CD4-positive, alpha-beta T cell treated with Interferon gamma for 1 hour (primary cell): ENCODE measurements around the gene IGFN1.
"Not testable (repeated sequence)": the region's sequence is repeated elsewhere in the genome, so short reads cannot be mapped to it uniquely, and the experiment has no call there.

Experiments used
- DNase-seq: peaks from one replicate; pipeline ENCODE4 v3.0.0-alpha.2; 2020

Gene IGFN1

DNA sequence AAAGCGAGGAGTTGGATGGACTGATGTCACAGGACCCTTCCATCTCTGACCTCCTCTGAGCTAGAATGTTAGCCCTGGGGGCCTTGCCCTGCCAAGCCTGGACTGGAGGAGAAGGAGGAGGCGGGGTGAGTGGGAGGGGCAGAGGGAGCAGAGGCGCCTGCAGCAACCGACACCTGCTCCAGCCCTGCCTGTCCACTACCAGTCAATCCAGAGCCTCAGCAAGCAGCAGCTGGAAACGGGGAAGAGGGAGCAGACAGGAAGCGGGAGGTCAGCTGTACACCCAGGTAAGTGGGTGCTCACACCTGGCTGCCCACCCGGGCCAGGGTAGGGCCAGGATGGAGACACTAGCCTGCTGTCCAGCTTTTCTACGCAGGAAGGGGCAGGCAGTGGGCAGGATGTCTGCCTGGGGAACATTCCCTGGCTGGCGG, at the start of gene IGFN1:
TSS of gene IGFN1 (plus strand) at position 201 of the 428 bp plus-strand sequence. CDS start 2,470 bp downstream, outside the sequence.
- no peak for DNase-seq

DNA sequence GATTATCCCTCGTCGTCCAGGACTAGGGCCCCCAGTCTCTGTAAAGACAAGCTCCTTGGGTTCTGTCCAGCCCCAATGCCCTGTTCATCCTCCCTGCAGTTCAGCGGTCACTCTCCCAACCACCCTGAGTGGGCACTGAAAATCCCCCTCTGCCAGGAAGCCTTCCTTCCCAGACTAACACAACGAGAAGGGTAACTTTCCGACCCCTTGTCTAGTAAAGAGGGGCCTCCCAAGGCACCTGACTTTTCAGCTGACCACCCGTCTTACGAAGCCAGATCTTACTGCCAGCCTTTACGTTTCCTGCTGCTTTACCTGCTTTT, 49.7 kb upstream of the IGFN1 start:
- no peak for DNase-seq

DNA sequence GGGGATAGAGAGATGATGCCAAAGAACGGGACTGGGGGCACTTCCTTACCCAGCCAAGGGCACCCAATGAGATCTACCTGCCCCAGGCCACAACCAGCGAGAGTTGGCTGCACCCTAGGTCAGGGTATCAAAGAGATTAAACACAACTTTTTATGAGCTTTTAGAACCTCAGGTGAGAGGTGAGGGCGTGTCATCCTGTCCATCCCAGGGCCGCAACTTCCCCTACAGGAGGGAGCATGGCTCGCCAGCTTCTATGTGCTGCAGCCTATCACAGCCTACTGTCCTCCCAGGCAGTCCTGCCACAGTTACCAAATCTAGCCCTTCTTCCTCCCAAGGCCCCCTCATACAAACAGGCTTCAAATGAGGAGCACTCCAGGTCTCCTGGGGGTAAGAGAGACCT, 49.2 kb upstream of the IGFN1 start:
- DNase-seq, result no peak

DNA sequence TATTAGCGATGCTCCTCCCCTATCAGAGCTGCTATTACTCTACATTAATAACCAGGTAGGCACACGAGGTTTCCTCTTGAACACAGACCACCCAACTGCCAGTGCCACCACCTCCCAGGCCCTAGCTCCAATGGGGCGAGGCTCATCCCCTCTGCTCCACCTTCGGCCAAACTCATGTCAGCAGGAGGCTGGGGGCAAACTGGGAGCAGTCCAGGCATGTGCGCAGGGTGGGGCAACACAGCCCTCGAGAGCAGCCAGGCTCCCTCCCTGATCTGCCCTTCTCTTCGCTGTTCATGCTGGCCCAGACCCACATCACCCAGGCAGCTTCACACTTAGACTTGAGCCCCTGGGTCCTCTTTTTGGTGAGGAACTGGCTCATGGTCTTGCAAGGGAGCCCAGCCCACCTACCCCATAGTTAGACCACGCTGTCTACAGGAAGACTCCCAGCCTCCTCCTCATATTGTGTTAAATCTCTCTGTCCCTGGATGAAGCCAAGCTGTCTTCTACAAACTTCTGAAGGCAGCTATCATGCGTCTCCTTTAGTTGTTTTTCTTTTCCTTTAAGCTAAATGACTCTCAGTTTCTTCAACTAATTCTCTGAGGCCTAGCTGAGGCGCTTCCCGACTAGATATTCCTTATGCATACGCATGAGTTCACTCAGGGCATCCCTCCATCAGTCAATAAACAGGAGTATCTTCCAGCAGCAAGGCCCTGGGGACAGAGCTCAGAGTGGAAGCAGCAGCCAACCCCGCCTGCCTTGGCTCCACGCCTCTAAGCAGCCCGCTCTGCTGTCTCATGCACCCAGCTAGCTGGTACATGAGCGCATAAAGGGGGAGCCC, 48.4 kb upstream of the IGFN1 start:
- DNase-seq, result no peak

DNA sequence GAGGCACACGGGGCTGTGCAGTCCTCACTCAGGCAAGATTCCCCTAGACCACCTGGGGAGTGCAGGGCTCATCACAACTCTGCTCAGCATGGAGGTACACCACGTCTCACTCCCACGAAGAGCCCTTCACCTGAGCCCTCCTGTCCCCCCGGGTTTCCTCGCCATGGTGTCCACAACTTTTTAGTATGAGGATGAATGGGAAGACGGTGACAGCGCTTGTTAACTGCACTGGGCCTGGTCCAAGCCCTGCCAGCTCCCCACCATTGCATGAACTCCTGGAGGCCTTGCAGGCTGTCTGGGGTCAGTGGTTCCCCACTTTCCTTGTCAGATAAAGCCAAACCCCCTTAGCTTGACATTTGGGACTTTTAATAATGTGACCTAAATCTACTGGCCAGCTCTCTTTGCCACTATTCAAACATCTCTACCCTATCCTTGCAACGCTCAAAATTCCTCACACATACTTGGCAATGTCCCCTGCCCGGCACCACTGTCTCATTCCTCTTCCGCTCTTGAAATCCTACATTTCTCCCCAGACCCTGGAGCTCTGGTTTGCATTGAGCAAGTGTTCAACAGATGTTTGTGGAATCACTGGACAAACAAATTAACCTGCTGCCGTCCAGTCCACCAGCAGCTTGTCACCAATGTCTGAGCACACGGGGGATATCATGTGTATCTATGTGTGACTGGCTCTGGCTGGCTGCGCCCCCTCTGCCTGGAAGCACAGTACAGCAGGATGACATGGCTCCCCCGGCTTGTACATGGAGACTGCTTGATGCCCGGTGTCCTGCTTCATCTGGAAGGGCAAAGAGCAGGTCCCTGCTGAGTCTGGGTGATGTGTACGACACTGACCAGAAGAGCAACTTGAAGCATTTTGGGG, 47.5 kb upstream of the IGFN1 start:
- DNase-seq, result no peak

DNA sequence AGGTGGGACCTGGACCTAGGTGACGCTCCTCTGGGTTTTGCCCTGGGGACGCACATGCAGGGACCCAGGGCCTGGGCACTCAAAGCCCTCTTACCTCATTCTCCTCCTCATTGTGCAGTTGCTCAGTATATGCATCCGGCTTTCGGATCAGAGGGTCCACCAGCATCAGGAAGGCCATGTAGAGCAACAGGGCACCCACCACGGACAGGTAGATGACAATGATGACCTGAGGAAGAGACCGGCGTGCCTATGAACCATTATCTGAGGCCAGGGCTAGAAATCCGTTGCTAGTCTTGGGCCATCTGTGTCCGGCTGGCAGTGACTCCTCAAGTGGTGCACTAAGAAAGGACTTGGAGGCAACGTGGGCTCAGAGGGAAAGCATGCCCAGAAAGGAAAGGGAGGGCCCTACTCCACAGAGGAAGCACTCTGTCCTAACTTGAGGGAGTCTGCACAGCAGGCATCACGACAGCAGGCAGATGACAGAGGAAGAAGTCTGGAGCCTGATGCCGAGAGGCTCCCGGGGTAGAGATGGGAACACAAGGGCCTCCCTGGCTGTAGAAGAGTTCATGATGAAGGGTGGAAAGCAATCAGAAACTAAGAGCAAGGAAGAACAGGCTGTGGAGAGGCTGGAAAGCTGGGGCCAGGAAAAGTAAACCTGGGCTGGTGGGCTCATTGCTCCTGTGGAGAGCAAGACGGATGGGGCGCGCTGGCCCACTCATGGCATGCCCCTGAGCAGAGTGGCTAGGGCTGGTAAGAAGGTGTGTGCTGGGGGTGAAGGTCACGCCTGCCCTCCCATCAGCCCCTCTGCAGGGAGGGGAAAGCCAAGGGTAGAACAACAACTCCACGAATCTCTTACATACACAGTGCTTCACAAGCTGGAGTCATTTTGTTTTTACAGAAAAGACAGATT, 46.6 kb upstream of the IGFN1 start:
- DNase-seq, result no peak

DNA sequence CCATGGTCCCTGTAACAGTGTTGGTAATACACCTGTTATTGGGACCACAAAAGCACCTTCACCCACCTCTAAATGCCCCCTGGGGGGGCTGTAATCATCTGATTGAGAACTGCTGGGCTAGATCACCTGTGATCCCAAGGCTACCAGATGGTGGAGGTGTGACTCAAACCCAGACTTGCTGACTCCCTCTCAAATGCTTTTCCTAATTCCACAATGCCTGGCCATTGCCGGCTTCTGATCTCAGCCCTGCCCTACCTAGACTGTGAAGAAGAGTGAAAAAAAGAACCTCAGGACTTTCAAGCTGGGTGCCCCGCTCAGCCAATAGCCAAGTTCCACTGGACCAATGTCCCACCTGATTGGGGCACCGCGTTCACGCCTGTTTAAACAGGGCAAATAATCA, 45.9 kb upstream of the IGFN1 start:
- DNase-seq, result no peak

DNA sequence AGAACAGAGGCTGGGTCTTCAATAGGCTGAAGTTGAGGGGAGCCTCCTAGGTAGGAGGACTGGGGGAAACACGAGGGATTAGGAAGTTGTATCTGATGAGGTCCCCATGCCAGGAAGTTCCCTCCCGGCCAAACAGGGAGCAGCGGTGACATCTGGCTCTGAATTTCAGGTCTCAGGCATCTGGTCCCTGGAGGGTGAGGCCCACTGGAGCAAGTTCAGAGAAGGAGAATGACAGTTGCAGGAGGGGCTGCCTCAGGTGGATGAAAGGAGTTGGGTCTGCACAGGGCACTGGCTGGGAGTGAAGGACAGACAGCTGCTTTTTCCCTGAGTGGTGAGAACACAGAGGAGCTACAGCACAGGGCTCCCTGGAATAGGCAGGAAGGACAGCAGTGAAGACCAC, 45.5 kb upstream of the IGFN1 start:
- DNase-seq, result no peak

DNA sequence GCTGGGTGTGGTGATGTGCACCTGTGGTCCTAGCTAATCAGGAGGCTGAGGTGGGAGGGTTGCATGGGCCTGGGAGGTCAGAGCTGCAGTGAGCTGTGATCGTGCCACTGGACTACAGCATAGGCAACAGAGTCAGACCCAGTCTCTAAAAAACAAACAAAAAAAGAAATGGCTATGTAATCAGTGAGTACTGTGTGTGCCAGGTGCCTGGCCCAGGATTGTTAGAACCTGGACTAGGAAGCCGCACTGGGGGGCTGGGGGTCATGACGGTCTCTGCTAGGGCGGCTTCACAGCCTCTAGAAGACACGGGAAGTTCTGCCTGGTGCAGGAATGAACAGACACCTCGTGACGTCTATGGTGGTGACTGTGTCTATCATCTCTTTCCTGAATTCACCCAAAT, 44.8 kb upstream of the IGFN1 start:
- DNase-seq, result no peak

DNA sequence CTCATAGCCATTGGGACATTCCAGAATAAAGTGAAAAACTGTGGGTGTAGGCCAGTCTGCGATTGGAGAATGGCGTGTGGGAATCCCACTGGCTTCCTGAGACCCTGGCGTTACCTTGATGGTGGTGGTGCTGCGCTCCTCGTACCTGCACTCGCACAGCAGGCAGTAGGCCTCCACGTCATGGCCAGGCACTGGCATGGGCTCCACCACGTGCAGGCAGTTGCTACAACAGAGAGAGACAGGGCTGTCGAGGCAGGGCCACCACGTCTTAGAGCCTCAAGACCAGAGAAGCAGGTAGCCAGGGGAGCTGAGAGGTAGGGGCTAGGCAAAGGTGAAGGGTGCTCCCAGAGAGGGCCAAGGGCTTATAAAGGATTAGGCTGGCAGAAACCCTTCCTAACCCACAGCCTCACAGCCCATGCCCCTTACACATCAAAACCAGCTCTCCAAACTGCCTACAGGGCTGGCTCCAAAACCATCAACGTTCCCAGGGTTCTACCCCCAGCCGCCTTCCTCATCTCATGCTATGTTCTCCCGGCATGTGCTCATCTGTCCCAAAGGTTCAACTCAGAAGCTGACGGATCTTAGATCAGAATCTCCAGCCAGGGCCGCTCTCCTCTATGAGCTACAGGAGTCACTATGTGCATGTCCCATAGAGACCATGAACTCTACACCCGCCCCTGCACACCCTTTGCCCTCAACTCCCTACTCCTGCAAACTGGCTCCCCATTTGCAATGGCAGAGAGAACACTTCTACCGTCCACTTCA, 43.8 kb upstream of the IGFN1 start:
- no peak for DNase-seq

DNA sequence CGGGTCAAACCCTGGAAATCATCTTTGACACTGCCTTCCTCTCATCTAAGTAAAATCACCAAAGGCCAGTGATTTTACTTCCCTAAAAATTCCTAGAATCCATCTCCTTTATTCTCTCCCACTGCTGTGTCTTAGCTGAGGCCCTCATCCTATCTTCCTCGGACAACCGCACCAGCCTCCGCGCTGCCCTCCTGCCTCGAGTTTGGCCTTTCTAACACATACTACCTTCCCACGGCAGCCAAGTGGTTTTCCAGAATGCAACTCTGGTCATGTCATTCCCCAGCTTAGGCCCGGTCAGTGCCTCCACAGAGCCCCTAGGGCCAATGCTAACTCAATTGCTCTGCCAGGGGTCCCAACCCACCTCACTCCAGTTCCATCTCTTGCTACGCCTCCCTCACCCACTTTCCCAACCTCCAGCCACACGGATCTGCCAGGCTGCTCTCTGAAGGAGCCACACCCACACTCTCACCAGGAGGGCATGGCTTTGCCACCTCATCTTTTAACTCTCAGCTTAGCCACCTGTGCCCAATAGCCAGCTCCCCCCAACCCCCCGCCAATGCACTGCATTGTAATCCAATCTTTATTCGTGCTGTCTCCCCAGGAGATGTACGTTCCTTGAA, 43.1 kb upstream of the IGFN1 start:
- no peak for DNase-seq

DNA sequence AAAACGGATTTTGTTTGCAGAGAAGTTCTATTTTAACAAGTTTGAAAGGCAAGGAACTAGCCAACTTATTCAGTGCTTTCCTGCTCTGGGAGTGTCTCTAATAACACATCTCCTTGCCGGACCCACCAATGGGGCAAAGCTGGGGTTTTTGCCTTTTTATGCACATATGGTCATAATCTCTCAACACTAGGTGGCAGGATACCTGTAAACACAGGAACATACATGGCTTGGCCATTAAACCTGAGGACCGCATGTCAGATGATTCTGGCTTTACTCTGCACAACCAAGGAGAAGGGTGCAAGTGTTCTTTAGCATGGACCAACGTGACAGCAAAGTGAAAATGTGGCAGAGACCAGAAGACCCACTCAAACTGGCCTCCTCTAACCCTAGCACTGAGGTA, 41.2 kb upstream of the IGFN1 start:
- no peak for DNase-seq

DNA sequence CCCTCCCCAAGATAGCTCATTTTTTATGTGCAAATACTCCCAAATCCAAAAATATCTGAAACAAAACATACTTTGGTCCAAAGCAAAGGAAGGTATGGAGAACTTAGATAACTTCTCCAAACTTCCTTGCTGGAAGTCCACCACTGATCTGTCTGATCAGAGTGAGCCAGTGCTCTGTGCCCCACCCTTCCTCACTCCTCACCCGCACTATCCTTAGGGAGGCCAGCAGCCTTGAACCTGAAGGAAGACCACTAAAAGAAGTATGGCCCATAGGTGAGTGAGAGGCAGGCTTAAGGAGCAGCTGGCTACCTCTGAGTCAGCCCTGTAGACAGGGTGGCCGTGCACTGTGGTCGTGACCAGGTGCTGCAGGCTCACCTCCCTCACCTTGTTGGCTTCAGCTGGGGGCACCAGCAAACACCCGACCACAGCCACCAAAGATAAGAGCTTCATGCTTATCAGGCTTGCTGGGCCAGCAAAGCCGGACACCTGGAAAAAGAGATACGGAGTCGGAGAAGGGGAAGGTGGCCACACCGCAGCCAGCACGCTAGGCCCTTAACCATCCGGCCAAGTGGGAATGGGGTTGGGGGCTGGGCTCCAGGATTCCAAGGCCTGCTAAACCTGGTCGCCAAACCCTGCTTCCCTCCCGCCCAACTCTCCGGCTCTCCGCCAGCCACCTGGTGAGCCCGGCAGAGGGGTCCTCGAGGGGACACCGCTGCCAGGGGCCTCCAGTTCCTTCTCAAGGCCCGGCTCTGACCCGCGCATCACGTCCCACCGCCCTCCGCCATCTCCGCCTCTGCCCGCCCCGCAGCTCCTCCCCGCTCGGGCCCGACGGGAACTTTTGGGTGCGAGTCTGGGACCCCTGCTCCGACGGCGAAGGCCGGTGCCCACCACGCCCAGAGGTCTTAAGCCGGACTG, 36.9 kb upstream of the IGFN1 start:
- no peak for DNase-seq

DNA sequence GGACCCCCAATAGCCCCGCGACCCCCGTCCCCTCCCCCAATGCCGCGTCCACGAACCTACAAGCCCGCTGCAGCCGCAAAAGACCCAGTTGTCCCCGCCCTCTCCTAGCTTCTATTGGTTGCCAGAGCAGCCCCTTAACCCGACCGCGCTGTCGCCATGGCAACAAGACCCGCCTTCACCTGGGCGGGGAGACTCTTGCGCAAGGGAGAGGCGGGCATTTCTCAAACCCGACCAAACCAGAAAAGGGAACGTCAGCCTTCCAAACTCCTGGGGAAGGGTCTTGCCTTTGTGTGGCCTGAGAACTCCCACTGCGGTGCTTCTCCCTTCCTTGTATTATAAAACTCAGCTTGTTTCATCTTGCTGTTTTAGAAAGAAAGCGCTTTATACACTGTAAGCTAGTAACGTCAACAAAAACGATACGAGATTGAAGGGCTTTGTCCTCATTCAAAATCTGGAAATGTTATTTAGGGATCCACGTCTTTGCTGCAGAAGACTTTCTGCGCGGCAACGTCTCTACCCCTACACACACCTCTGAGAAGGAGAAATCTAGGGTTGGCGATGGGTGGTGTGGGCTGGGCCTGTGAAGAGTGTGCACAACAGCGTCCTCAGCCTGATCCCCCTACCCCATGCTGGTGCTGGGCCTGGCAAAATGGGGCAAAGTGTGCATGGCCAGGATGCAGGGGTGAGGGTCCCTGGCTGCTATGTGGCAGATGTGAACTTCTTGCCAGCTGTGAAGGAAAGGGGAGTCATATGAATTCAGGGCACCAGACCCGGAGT, 36.0 kb upstream of the IGFN1 start, which contains the start of gene TMEM9:
TSS of gene TMEM9 (minus strand) at position 86 of the 777 bp plus-strand sequence. CDS start 551 bp downstream, outside the sequence.
- DNase-seq, result peak; percentile 96

DNA sequence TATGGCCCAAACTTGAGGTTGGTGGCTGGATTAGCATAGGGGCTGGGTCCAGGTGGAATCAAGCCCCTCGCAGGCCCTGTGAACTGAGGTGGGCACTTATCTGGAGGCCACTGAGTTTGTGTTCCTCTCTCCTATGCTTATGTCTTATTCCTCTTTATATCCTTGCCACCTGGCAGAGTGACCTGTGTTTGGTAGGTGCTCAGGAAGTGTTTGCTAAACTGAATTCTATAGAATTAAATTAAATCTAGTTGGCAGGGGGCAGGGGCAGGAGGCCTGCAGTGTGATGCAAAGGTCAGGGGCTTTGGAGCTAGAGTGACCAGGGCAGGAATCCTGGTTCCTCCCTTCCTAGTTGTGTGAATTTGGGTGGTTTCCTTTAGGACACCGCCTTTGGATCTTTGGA, 35.3 kb upstream of the IGFN1 start:
- no peak for DNase-seq

DNA sequence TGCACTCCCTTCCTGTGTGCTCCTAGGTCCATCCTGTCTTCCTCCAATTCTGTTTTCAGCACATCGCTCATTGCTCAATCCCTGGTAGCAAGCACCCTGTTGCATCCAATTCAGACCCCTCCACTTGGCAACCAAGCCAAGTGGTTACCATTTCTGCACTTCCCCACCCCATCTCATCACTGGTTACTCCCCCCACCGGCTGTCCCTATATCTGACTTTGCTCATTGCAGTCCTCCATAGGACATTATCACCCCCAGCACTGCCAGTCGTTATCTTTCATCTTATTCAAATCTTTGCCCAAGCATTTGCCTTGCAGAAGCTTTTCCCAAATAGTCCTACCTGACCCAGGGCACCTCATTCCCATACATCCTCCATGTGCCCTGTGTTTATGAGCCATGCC, 34.3 kb upstream of the IGFN1 start:
- no peak for DNase-seq

DNA sequence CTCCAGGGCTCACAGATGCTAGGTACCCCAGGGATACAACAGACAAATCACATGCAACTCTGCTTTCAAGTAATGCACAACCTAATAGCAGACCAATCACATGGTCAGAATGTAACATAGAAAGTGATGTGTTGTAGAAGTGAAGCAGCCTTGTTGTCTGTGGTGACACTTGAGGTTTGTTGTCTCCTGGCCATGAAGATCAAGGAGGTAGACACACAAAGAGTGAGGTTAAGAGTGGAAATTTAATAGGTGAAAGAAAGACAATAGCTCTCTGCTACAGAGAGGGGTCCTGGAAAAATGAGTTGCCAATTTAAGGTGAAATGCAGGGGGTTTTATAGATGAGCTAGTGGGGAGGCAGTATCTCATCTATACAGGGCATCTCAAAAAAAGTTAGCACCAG, 33.8 kb upstream of the IGFN1 start:
- DNase-seq, result no peak

DNA sequence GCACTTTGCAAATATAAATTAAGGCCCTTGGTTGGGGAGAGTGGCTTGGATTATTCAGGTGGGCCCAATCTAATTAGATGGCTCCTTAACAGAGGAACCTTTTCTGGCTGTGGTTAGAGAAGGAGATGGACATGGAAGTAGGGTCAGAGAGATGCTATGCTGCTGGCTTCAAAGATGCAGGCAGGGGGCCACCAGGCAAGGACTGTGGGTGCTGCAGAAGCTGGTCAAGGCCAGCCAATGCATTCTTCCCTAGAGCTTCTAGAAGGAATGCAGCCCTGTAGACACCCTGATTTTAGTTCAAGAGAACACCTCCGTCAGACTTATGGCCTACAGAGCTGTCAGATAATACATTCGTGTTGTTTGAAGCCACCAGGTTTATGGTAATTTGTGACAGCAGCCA, 32.7 kb upstream of the IGFN1 start:
- DNase-seq, result no peak

DNA sequence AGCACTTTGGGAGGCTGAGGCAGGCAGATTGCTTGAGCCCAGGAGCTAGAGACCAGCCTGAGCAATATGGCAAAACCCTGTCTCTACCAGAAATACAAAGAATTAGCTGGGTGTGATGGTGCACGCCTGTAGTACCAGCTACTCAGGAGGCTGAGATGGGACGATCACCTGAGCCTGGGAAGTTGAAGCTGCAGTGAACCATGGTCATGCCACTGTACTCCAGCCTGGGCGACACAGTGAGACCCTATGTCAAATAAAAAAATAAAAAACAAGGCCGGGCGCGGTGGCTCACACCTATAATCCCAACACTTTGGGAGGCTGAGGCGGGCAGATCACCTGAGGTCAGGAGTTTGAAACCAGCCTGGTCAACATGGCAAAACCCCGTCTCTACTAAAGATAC, 27.6 kb upstream of the IGFN1 start:
- not testable (repeated sequence) for DNase-seq

DNA sequence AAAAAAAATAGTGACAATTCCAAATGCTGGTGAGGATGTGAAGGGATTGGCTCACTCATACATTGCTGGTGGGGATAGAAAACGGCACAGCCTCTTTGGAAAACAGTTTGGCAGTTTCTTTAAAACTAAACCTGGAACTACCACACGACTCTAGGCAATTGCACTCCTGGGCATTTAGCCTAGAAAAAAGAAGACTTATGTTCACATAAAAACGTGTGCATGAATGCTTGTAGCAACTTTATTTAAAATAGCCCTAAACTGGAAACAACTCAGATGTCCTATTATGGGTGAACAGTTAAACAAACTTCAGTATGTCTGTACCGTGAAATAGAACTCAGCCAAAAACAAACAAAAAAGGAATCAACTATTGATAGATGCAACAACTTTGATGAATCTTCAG, 26.9 kb upstream of the IGFN1 start:
- DNase-seq, result no peak
